ENCODE measurements around the gene DICER1. TPM values are rescaled to one million over a fixed set of nuclear protein-coding genes. Genes with fewer than 3 reads are reported as not detected.
A peak's percentile ranks its signal among the peaks of the same experiment; 100 is the strongest.

DICER1 gene
- total RNA-seq, 1 experiment from 2014 or later: 62.0 TPM

GRCh38 chr14:95157327-95158189, at the start of gene DICER1 (continued):
- no peak for TF ChIP-seq IRF1 (CRISPR knock-in tag; IDR thresholded peaks at IDR 0.05)
- TF ChIP-seq GABPB1 (CRISPR knock-in tag; IDR thresholded peaks at IDR 0.05): no peak
- TF ChIP-seq ZBTB21 (CRISPR knock-in tag; IDR thresholded peaks at IDR 0.05; ENCODE audit: borderline replicate concordance): no peak
- TF ChIP-seq ATF6 (CRISPR knock-in tag; IDR thresholded peaks at IDR 0.05): no peak
- no peak for TF ChIP-seq NFATC4 (CRISPR knock-in tag; IDR thresholded peaks at IDR 0.05)
- no peak for TF ChIP-seq ZNF121 (CRISPR knock-in tag; IDR thresholded peaks at IDR 0.05)
- TF ChIP-seq FOXP4 (CRISPR knock-in tag; IDR thresholded peaks at IDR 0.05): peak; percentile 80
- TF ChIP-seq IRF2 (CRISPR knock-in tag; IDR thresholded peaks at IDR 0.05; ENCODE audit: borderline replicate concordance, low read depth): no peak
- no peak for TF ChIP-seq ATF2 (CRISPR knock-in tag; IDR thresholded peaks at IDR 0.05; ENCODE audit: borderline replicate concordance, low read depth)
- TF ChIP-seq ERG (CRISPR knock-in tag; IDR thresholded peaks at IDR 0.05): no peak
- TF ChIP-seq FOXK1 (CRISPR knock-in tag; IDR thresholded peaks at IDR 0.05): 0 out of 2 replicates have a peak, but pooled peaks have one; percentile 57
- no peak for TF ChIP-seq RORB (CRISPR knock-in tag; IDR thresholded peaks at IDR 0.05)
- TF ChIP-seq SMAD4 (CRISPR knock-in tag; IDR thresholded peaks at IDR 0.05): no peak
- no peak for TF ChIP-seq ZMAT4 (CRISPR knock-in tag; IDR thresholded peaks at IDR 0.05)
- TF ChIP-seq ZNF396 (CRISPR knock-in tag; IDR thresholded peaks at IDR 0.05; ENCODE audit: borderline replicate concordance): no peak
- TF ChIP-seq EMX1 (CRISPR knock-in tag; IDR thresholded peaks at IDR 0.05): no peak
- TF ChIP-seq MAX (CRISPR knock-in tag; IDR thresholded peaks at IDR 0.05): peak; percentile 75; the same call in 1 of the 2 replicates
- no peak for TF ChIP-seq JAZF1 (CRISPR knock-in tag; IDR thresholded peaks at IDR 0.05)
- no peak for TF ChIP-seq RELA (CRISPR knock-in tag; IDR thresholded peaks at IDR 0.05; ENCODE audit: borderline replicate concordance)
- no peak for TF ChIP-seq USF2 (CRISPR knock-in tag; IDR thresholded peaks at IDR 0.05)
- TF ChIP-seq SMAD3 (CRISPR knock-in tag; IDR thresholded peaks at IDR 0.05; ENCODE audit: borderline replicate concordance): no peak
- TF ChIP-seq SP1 (CRISPR knock-in tag; conservative IDR thresholded peaks at IDR 0.05): peak; percentile 83
- TF ChIP-seq MLX (CRISPR knock-in tag; IDR thresholded peaks at IDR 0.05): no peak
- no peak for TF ChIP-seq FOXJ3 (CRISPR knock-in tag; IDR thresholded peaks at IDR 0.05; ENCODE audit: borderline replicate concordance)
- TF ChIP-seq E2F5 (CRISPR knock-in tag; IDR thresholded peaks at IDR 0.05): peak; percentile 88
- TF ChIP-seq HMGXB4 (CRISPR knock-in tag; IDR thresholded peaks at IDR 0.05): peak; percentile 59; the same call in 1 of the 2 replicates
